Trophoblast cell (in vitro differentiated cells and primary cell): ENCODE results near the gene TREML1.

Experiments used
- DNase-seq, 2 donors: peaks; one replicate each; pipeline ENCODE4 v3.0.0-alpha.2; 2016
- H2AFZ ChIP-seq: 2 replicates; pipeline ENCODE4 v1.6.1; 2013; ENCODE audit warnings: low read length, moderate library complexity, mild to moderate bottlenecking; ENCODE audit not compliant: insufficient read depth, poor library complexity
- H2AK5ac ChIP-seq: 2 replicates; pipeline ENCODE4 v1.6.1; 2013; ENCODE audit warnings: mild to moderate bottlenecking, low read length
- H2BK120ac ChIP-seq: 2 replicates; pipeline ENCODE4 v1.6.1; 2013; ENCODE audit warnings: low read length, mild to moderate bottlenecking, moderate library complexity; ENCODE audit not compliant: insufficient read depth, poor library complexity
- H2BK12ac ChIP-seq: 2 replicates; pipeline ENCODE4 v1.6.1; 2013; ENCODE audit warnings: mild to moderate bottlenecking, low read length, moderate library complexity
- H2BK5ac ChIP-seq: 2 replicates; pipeline ENCODE4 v1.6.1; 2013; ENCODE audit warnings: low read length, low read depth, moderate library complexity, mild to moderate bottlenecking; ENCODE audit not compliant: poor library complexity
- H3K14ac ChIP-seq: 2 replicates; pipeline ENCODE4 v1.6.1; 2013; ENCODE audit warnings: mild to moderate bottlenecking, low read length
- H3K18ac ChIP-seq: 2 replicates; pipeline ENCODE4 v1.6.1; 2013; ENCODE audit warnings: mild to moderate bottlenecking, low read length
- H3K23ac ChIP-seq: 2 replicates; pipeline ENCODE4 v1.6.1; 2013; ENCODE audit warnings: low read length
- H3K27ac ChIP-seq: 2 replicates; pipeline ENCODE4 v1.5.1; 2013; ENCODE audit warnings: low read depth, mild to moderate bottlenecking, inconsistent platforms, low read length, moderate library complexity
- H3K27me3 ChIP-seq: 2 replicates; pipeline ENCODE4 v1.6.1; 2013; ENCODE audit warnings: inconsistent platforms, mild to moderate bottlenecking, low read length, moderate library complexity; ENCODE audit not compliant: insufficient read depth
- H3K36me3 ChIP-seq, 2 experiments: 1 replicate in 1 of 2; 2 replicates in 1 of 2; pipeline ENCODE4 v1.6.1; 2013; ENCODE audit warnings: low read length in 2 of 2, mild to moderate bottlenecking in 2 of 2, moderate library complexity in 1 of 2; ENCODE audit not compliant: insufficient read depth in 2 of 2, control insufficient read depth in 1 of 2
- H3K4ac ChIP-seq: 2 replicates; pipeline ENCODE4 v1.6.1; 2013; ENCODE audit warnings: low read depth, mild to moderate bottlenecking, low read length, moderate library complexity
- H3K4me1 ChIP-seq, 2 experiments: 1 replicate in 1 of 2; 2 replicates in 1 of 2; pipeline ENCODE4 v1.6.1; 2013; ENCODE audit warnings: low read length in 2 of 2, mild to moderate bottlenecking in 2 of 2, moderate library complexity in 1 of 2; ENCODE audit not compliant: insufficient read depth in 2 of 2, control insufficient read depth in 1 of 2
- H3K4me2 ChIP-seq: 2 replicates; pipeline ENCODE4 v1.6.1; 2013; ENCODE audit warnings: inconsistent platforms, mild to moderate bottlenecking, low read length, moderate library complexity
- H3K4me3 ChIP-seq: 2 replicates; pipeline ENCODE4 v1.5.1; 2013; ENCODE audit warnings: mild to moderate bottlenecking, low read depth, low read length, inconsistent platforms
- H3K79me1 ChIP-seq: one replicate; pipeline ENCODE4 v1.6.1; 2013; ENCODE audit warnings: low read length
- H3K79me2 ChIP-seq: 2 replicates; pipeline ENCODE4 v1.6.1; 2013; ENCODE audit warnings: low read length, mild to moderate bottlenecking; ENCODE audit not compliant: control insufficient read depth, insufficient read depth, poor library complexity
- H3K9ac ChIP-seq: 2 replicates; pipeline ENCODE4 v1.6.1; 2013; ENCODE audit warnings: mild to moderate bottlenecking, low read length
- H3K9me3 ChIP-seq: 2 replicates; pipeline ENCODE4 v1.6.1; 2013; ENCODE audit warnings: low read depth, mild to moderate bottlenecking, control low read depth, inconsistent platforms, low read length; ENCODE audit not compliant: insufficient read depth
- H4K12ac ChIP-seq: 2 replicates; pipeline ENCODE4 v1.6.1; 2013; ENCODE audit warnings: low read depth, mild to moderate bottlenecking, low read length, moderate library complexity
- H4K8ac ChIP-seq: 2 replicates; pipeline ENCODE4 v1.6.1; 2013; ENCODE audit warnings: low read depth, mild to moderate bottlenecking, low read length, moderate library complexity
- H4K91ac ChIP-seq: one replicate; pipeline ENCODE4 v1.6.1; 2013; ENCODE audit warnings: low read depth, mild to moderate bottlenecking, low read length, moderate library complexity
- WGBS: extraction: QIAGEN DNeasy Blood & Tissue Kit; methylation state at CpG from one replicate; pipeline ENCODE4 v1.1.7; 2013; ENCODE audit warnings: missing lambda C conversion rate; ENCODE audit not compliant: insufficient read length, insufficient coverage; ENCODE audit errors: extremely low coverage; 5-methylcytosine and 5-hydroxymethylcytosine counted together

The TREML1 gene

DNA sequence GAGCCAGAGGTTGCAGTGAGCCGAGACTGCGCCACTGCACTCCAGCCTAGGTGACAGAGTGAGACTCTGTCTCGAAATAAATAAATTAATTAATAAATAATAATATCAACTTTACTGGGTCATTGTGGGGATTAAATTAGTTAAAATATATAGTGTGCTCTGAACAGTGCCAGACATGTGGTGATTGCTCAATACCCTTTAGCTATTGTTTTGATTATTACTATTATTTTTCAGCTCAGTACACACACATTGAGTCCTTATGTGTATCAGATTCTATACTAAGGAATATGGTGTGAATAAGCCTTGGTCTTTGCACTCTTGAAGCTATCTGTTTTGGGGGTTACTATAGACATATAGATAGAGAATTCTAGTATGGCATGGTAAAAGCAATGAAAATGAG lies 28.9 kb downstream of the TREML1 start:
- Histone ChIP-seq H3K4me2 (no peak overlapping the region), H3K4me1 (no peaks in the 10 kb centered on the region), H3K14ac (no peak overlapping the region), H3K79me1 (no peaks in the 10 kb centered on the region), H3K36me3 (no peaks in the 10 kb centered on the region), H3K9ac (no peak overlapping the region), H3K79me2 (no peaks in the 10 kb centered on the region), H2AK5ac (no peak overlapping the region), H2AFZ (no peak overlapping the region), H3K4ac (no peak overlapping the region), H2BK12ac (no peak overlapping the region), H3K18ac (no peak overlapping the region), H3K27ac (no peak overlapping the region), H4K8ac (no peak overlapping the region), H3K9me3 (no peaks in the 10 kb centered on the region), H3K23ac (no peak overlapping the region), H4K12ac (no peak overlapping the region), H2BK120ac (no peak overlapping the region), H3K27me3 (no peaks in the 10 kb centered on the region), H2BK5ac (no peak overlapping the region), H3K4me3 (no peak overlapping the region), H4K91ac (no peak overlapping the region)
- no peak for DNase-seq
- no CpG with 5 or more reads among the region's 3 CpGs for WGBS

DNA sequence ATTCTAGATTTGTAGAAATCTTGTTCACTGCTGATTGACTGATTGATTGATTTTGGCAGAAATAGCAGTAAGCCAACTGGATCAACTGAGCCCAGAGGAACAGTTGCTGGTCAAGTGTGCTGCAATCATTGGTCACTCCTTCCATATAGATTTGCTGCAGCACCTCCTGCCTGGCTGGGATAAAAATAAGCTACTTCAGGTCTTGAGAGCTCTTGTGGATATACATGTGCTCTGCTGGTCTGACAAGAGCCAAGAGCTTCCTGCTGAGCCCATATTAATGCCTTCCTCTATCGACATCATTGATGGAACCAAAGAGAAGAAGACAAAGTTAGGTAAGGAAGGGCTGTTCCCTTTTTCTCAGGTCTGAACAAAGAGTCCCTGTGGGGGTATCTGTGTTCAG lies 31.2 kb downstream of the TREML1 start:
- no peak overlapping the region for H3K23ac ChIP-seq
- whole genome bisulfite sequencing: no CpG with 5 or more reads among the region's 1 CpG
- H2AFZ ChIP-seq: no peak overlapping the region
- no peak overlapping the region for H2BK12ac ChIP-seq
- no peaks in the 10 kb centered on the region for H3K27me3 ChIP-seq
- H3K79me2 ChIP-seq: no peaks in the 10 kb centered on the region
- no peak overlapping the region for H3K4ac ChIP-seq
- no peak overlapping the region for H3K4me3 ChIP-seq
- H4K12ac ChIP-seq: no peak overlapping the region
- H3K9ac ChIP-seq: no peak overlapping the region
- no peak overlapping the region for H3K27ac ChIP-seq
- no peak overlapping the region for H3K14ac ChIP-seq
- H3K4me2 ChIP-seq: no peak overlapping the region
- no peaks in the 10 kb centered on the region for H3K79me1 ChIP-seq
- no peaks in the 10 kb centered on the region for H3K4me1 ChIP-seq
- H3K36me3 ChIP-seq: no peaks in the 10 kb centered on the region
- no peak overlapping the region for H2BK5ac ChIP-seq
- H4K91ac ChIP-seq: no peak overlapping the region
- no peak for DNase-seq
- H2AK5ac ChIP-seq: no peak overlapping the region
- H3K18ac ChIP-seq: no peak overlapping the region
- H4K8ac ChIP-seq: no peak overlapping the region
- H3K9me3 ChIP-seq: no peaks in the 10 kb centered on the region
- H2BK120ac ChIP-seq: no peak overlapping the region

DNA sequence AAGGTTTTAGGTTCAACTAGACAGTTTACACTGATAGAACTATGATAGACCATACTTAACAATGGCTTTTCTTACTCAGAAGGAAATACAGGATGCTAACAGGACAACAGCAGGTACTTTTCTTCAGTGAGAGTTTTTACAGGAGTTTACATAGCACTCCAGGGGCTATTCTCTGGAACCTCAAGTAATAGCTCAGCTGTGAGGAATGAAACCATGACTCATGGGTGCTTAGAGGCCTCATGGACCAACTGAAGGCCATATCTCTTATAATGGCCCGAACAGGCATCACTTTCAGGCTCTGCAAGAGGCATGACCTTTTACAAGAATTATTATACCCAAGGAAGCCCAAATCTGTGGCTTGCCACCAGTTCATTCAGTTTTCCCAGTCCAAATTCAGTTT lies 31.8 kb downstream of the TREML1 start:
- Histone ChIP-seq H3K23ac (no peak overlapping the region), H3K9me3 (no peaks in the 10 kb centered on the region), H3K14ac (no peak overlapping the region), H3K79me2 (no peaks in the 10 kb centered on the region), H2BK5ac (no peak overlapping the region), H3K4me2 (no peak overlapping the region), H3K36me3 (no peaks in the 10 kb centered on the region), H2AFZ (no peak overlapping the region), H3K18ac (no peak overlapping the region), H3K9ac (no peak overlapping the region), H3K27me3 (no peaks in the 10 kb centered on the region), H3K4ac (no peak overlapping the region), H2BK12ac (no peak overlapping the region), H4K12ac (no peak overlapping the region), H2BK120ac (no peak overlapping the region), H3K79me1 (no peaks in the 10 kb centered on the region), H2AK5ac (no peak overlapping the region), H3K4me1 (no peaks in the 10 kb centered on the region), H3K27ac (no peak overlapping the region), H4K91ac (no peak overlapping the region), H3K4me3 (no peak overlapping the region), H4K8ac (no peak overlapping the region)
- DNase-seq: no peak
- no CpG with 5 or more reads among the region's 1 CpG for WGBS

DNA sequence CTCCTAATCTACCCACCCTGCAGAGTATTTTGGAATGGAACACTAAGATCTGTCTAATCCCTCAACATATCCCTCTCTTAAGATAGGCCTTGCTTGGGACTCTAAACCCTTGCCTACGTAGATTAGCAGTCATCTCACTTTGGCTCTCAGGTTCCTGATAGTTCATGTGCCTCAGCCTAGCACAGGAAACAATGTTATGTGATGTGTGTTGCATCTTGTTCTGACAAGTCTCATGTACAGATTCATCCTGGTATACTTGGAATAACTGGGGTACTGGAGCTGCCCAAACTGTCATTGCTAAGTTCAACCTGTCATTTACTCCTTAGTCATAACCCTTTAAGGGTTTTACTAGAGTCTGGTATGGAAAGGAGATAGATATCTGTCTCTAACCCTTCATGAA lies 34.1 kb downstream of the TREML1 start:
- DNase-seq: no peak
- no peak overlapping the region for H3K9ac ChIP-seq
- no CpG with 5 or more reads among the region's 1 CpG for WGBS
- H2BK120ac ChIP-seq: no peak overlapping the region
- H3K4me2 ChIP-seq: no peak overlapping the region
- H3K27ac ChIP-seq: no peak overlapping the region
- no peak overlapping the region for H2AK5ac ChIP-seq
- no peak overlapping the region for H4K8ac ChIP-seq
- H4K12ac ChIP-seq: no peak overlapping the region
- H3K4me1 ChIP-seq: no peaks in the 10 kb centered on the region
- no peak overlapping the region for H3K18ac ChIP-seq
- no peak overlapping the region for H3K4me3 ChIP-seq
- no peak overlapping the region for H3K14ac ChIP-seq
- H3K36me3 ChIP-seq: no peaks in the 10 kb centered on the region
- H2AFZ ChIP-seq: no peak overlapping the region
- no peaks in the 10 kb centered on the region for H3K27me3 ChIP-seq
- no peaks in the 10 kb centered on the region for H3K79me2 ChIP-seq
- H4K91ac ChIP-seq: no peak overlapping the region
- H2BK5ac ChIP-seq: no peak overlapping the region
- H3K9me3 ChIP-seq: no peaks in the 10 kb centered on the region
- H3K4ac ChIP-seq: no peak overlapping the region
- no peak overlapping the region for H3K23ac ChIP-seq
- H2BK12ac ChIP-seq: no peak overlapping the region
- no peaks in the 10 kb centered on the region for H3K79me1 ChIP-seq
